Stimulated activated CD8-positive, alpha-beta memory T cell treated with anti-CD3 and anti-CD28 coated beads, Interleukin-15, amount 100 ng/mL, for 1 hour (primary cell): ENCODE measurements around the gene TOP3A.

Source experiments
- DNase-seq: peaks from one replicate; pipeline ENCODE4 v3.0.0-alpha.2; 2020; ENCODE audit warnings: low read depth

Gene TOP3A

GRCh38 chr17:18253947-18254821, 60.6 kb downstream of the TOP3A start:
- DNase-seq, result no peak

- no peak for DNase-seq
These were observed 61.5 kb downstream of the TOP3A start for GRCh38 chr17:18253187-18253884.

- no peak for DNase-seq
These were observed 62.6 kb downstream of the TOP3A start for GRCh38 chr17:18252160-18252559.

GRCh38 chr17:18251204-18251603, 63.6 kb downstream of the TOP3A start:
- no peak for DNase-seq

- no peak for DNase-seq
These were observed 64.1 kb downstream of the TOP3A start for GRCh38 chr17:18250708-18251107.

GRCh38 chr17:18250259-18250658, 64.5 kb downstream of the TOP3A start:
- no peak for DNase-seq

GRCh38 chr17:18248811-18249210, 66.0 kb downstream of the TOP3A start:
- no peak for DNase-seq

GRCh38 chr17:18248300-18248731, 66.5 kb downstream of the TOP3A start:
- peak; percentile 44 for DNase-seq

- DNase-seq, result no peak
These were observed 67.2 kb downstream of the TOP3A start for GRCh38 chr17:18247613-18248001.

- DNase-seq, result no peak
These were observed 67.7 kb downstream of the TOP3A start for GRCh38 chr17:18246880-18247612.

- DNase-seq, result no peak
These were observed 68.6 kb downstream of the TOP3A start for GRCh38 chr17:18246109-18246725.

- DNase-seq, result no peak
These were observed 69.6 kb downstream of the TOP3A start for GRCh38 chr17:18245038-18245776.

GRCh38 chr17:18241229-18241871, 73.4 kb downstream of the TOP3A start:
- DNase-seq, result no peak

- no peak for DNase-seq
These were observed 74.3 kb downstream of the TOP3A start for GRCh38 chr17:18240449-18240848.

GRCh38 chr17:18238299-18238698, 76.5 kb downstream of the TOP3A start:
- no peak for DNase-seq

GRCh38 chr17:18237461-18237860, 77.3 kb downstream of the TOP3A start:
- DNase-seq, result no peak

GRCh38 chr17:18236494-18236893, 78.3 kb downstream of the TOP3A start:
- no peak for DNase-seq

GRCh38 chr17:18235743-18236256, 79.0 kb downstream of the TOP3A start:
- no peak for DNase-seq

- DNase-seq, result no peak
These were observed 79.9 kb downstream of the TOP3A start for GRCh38 chr17:18234853-18235380.

GRCh38 chr17:18233803-18234518, 80.8 kb downstream of the TOP3A start:
- DNase-seq, result no peak
